Measurements from ENCODE around the gene ARL6IP4.

DNA sequence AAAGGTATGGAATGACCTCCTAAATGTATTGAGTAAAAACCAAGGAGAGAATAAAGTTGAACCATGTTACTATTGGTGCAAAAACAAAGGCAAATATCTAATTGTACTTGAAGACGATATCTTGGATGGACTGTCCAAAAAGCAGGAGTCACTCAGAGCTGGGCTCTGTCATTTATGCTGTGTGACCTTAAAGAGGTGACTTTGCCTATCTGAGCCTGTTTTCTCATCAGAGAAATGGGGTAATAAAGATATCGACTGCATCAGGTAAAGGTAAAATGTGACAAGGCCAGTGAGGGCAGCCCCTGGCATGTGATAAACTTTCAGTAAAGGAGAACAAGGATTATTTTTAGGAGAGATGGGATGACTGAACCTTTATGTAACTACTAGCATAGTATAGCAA lies 12.4 kb upstream of the ARL6IP4 start:
- TF ChIP-seq POLR2A (IDR thresholded peaks at IDR 0.05): no peak
- TF ChIP-seq, protein P1, sequence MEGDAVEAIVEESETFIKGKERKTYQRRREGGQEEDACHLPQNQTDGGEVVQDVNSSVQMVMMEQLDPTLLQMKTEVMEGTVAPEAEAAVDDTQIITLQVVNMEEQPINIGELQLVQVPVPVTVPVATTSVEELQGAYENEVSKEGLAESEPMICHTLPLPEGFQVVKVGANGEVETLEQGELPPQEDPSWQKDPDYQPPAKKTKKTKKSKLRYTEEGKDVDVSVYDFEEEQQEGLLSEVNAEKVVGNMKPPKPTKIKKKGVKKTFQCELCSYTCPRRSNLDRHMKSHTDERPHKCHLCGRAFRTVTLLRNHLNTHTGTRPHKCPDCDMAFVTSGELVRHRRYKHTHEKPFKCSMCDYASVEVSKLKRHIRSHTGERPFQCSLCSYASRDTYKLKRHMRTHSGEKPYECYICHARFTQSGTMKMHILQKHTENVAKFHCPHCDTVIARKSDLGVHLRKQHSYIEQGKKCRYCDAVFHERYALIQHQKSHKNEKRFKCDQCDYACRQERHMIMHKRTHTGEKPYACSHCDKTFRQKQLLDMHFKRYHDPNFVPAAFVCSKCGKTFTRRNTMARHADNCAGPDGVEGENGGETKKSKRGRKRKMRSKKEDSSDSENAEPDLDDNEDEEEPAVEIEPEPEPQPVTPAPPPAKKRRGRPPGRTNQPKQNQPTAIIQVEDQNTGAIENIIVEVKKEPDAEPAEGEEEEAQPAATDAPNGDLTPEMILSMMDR (IDR thresholded peaks at IDR 0.05 in 4 of 5, conservative IDR thresholded peaks at IDR 0.05 in 1 of 5): no peak
